RKO (cell line): Measurements from ENCODE around the gene PLXNA1.

Experiments
- DNase-seq: peaks from one replicate; pipeline ENCODE4 v3.0.0-alpha.2; 2016; ENCODE audit warnings: low spot score

The PLXNA1 gene

GRCh38 chr3:127019449-127019848, 36.5 kb downstream of the PLXNA1 start:
- DNase-seq = no peak

GRCh38 chr3:127020543-127020942, 37.6 kb downstream of the PLXNA1 start:
- no peak for DNase-seq

- DNase-seq = no peak
These were observed 39.9 kb downstream of the PLXNA1 start for GRCh38 chr3:127022849-127023248.

- no peak for DNase-seq
These were observed 42.5 kb downstream of the PLXNA1 start for GRCh38 chr3:127025456-127025855.

- DNase-seq = no peak
These were observed 43.1 kb downstream of the PLXNA1 start for GRCh38 chr3:127026036-127026435.

- DNase-seq = no peak
These were observed 43.7 kb downstream of the PLXNA1 start for GRCh38 chr3:127026661-127027060.

GRCh38 chr3:127027061-127027735, 44.3 kb downstream of the PLXNA1 start:
- no peak for DNase-seq

- DNase-seq = no peak
These were observed 45.1 kb downstream of the PLXNA1 start for GRCh38 chr3:127027811-127028548.

- DNase-seq = no peak
These were observed 46.1 kb downstream of the PLXNA1 start for GRCh38 chr3:127028781-127029657.

- no peak for DNase-seq
These were observed 47.0 kb downstream of the PLXNA1 start for GRCh38 chr3:127029658-127030507.

GRCh38 chr3:127030508-127031412, 47.8 kb downstream of the PLXNA1 start:
- DNase-seq = no peak

GRCh38 chr3:127031413-127031810, 48.5 kb downstream of the PLXNA1 start:
- DNase-seq = no peak

GRCh38 chr3:127031845-127032244, 48.9 kb downstream of the PLXNA1 start:
- no peak for DNase-seq

GRCh38 chr3:127032296-127032990, 49.5 kb downstream of the PLXNA1 start:
- no peak for DNase-seq
